HCT116 (cell line): ENCODE data around the gene MBNL2. TPM values are rescaled to one million over a fixed set of nuclear protein-coding genes. Genes with fewer than 3 reads are reported as not detected.

Source experiments
- ATAC-seq: fragments of 200-7000 bp; cut with Tn5 transposase; 2 replicates; pipeline ENCODE4 v1.9.1; 2020; ENCODE audit warnings: mild to moderate bottlenecking, moderate library complexity
- BruUV-seq: library from RNA; stranded (reverse); fragments of 400-500 nt; replicated peaks from 2 replicates; lab custom pipeline; 2021; lab: Mats Ljungman, UMichigan
- CTCF ChIA-PET: fragments of 300-600 bp; sonication (Branson Sonifier 250); formaldehyde crosslinking; loops from one replicate; lab custom pipeline; 2021; ENCODE audit warnings: antibody characterized with exemption; lab: Charles Lee
- POLR2A ChIA-PET: fragments of 300-600, 350-600 bp; sonication (Branson Sonifier 250); formaldehyde crosslinking; loops from one replicate; lab custom pipeline; 2021; ENCODE audit warnings: antibody characterized with exemption; lab: Charles Lee
- RAD21 ChIA-PET, 2 experiments: fragments of 300-600 bp; sonication (Branson Sonifier 250); formaldehyde crosslinking; loops; one replicate each; lab custom pipeline; 2023; ENCODE audit warnings: low total read pairs in 2 of 2; ENCODE audit not compliant: uncharacterized antibody in 2 of 2, unreplicated experiment in 2 of 2, low non-redundant PET in 1 of 2; lab: Charles Lee
- DNase-seq: peaks from one replicate; pipeline ENCODE4 v3.0.0-alpha.2; 2010; ENCODE audit warnings: low read depth, low spot score
- H2AFZ ChIP-seq: fragments of 200-600 bp; shearing (Covaris generic), sonication (generic); 2 replicates; pipeline ENCODE4 v1.6.1; 2017; ENCODE audit warnings: low read depth, mixed run types, mixed read lengths, antibody characterized with exemption, low read length; ENCODE audit not compliant: poor library complexity, severe bottlenecking
- H3K27ac ChIP-seq: 2 replicates; pipeline ENCODE4 v1.5.1; 2012; ENCODE audit warnings: low read depth, low read length
- H3K27me3 ChIP-seq: fragments of 200-600 bp; sonication (generic); 2 replicates; pipeline ENCODE4 v1.6.1; 2016; ENCODE audit warnings: mixed run types, low read length, mixed read lengths; ENCODE audit not compliant: insufficient read depth
- H3K36me3 ChIP-seq, 2 experiments: fragments of 200-500 bp in 1 of 2; fragments of 200-600 bp in 1 of 2; sonication (Bioruptor generic) in 1 of 2; sonication (generic) in 1 of 2; 2 replicates each; pipeline versions ENCODE4 v1.5.1 to v1.6.1; 2014 to 2016; ENCODE audit warnings: low read length in 2 of 2, inconsistent platforms in 1 of 2, mixed read lengths in 1 of 2, mixed run types in 1 of 2; ENCODE audit not compliant: insufficient read depth in 2 of 2, control insufficient read depth in 1 of 2
- H3K4me1 ChIP-seq, 2 experiments: fragments of 200-600 bp in 1 of 2; sonication (generic) in 1 of 2; 2 replicates each; pipeline versions ENCODE4 v1.5.1 to v1.6.1; 2012 to 2017; ENCODE audit warnings: low read length in 2 of 2, inconsistent platforms in 1 of 2, mild to moderate bottlenecking in 1 of 2, mixed read lengths in 1 of 2, mixed run types in 1 of 2, moderate library complexity in 1 of 2; ENCODE audit not compliant: insufficient read depth in 2 of 2, control insufficient read depth in 1 of 2
- H3K4me2 ChIP-seq: fragments of 200-600 bp; sonication (generic); 2 replicates; pipeline ENCODE4 v1.6.1; 2017; ENCODE audit warnings: mixed run types, low read length, mixed read lengths
- H3K4me3 ChIP-seq, 2 experiments: fragments of 200-600 bp in 1 of 2; sonication (generic) in 1 of 2; replicated peaks in 1 of 2; 2 replicates each; pipeline ENCODE4 v1.5.1; 2011 to 2016; ENCODE audit warnings: low read length in 2 of 2, control low read depth in 1 of 2, low read depth in 1 of 2, mild to moderate bottlenecking in 1 of 2, mixed read lengths in 1 of 2, mixed run types in 1 of 2
- H3K79me2 ChIP-seq: fragments of 200-600 bp; sonication (generic); 2 replicates; pipeline ENCODE4 v1.6.1; 2017; ENCODE audit warnings: mild to moderate bottlenecking, mixed run types, low read length, moderate library complexity, mixed read lengths; ENCODE audit not compliant: insufficient read depth
- H3K9ac ChIP-seq: fragments of 200-600 bp; sonication (generic); 2 replicates; pipeline ENCODE4 v1.6.1; 2016; ENCODE audit warnings: low read length, mixed read lengths
- H3K9me2 ChIP-seq: fragments of 200-600 bp; sonication (generic), shearing (Covaris generic); 2 replicates; pipeline ENCODE4 v1.6.1; 2017; ENCODE audit warnings: mixed run types, mild to moderate bottlenecking, moderate library complexity; ENCODE audit not compliant: insufficient read depth
- H3K9me3 ChIP-seq, 2 experiments: fragments of 200-500 bp in 1 of 2; fragments of 200-600 bp in 1 of 2; sonication (Bioruptor generic) in 1 of 2; sonication (generic) in 1 of 2; 2 replicates each; pipeline ENCODE4 v1.6.1; 2014 to 2017; ENCODE audit warnings: low read length in 2 of 2, mixed read lengths in 2 of 2, inconsistent platforms in 1 of 2, low read depth in 1 of 2, mild to moderate bottlenecking in 1 of 2, mixed run types in 1 of 2, moderate library complexity in 1 of 2; ENCODE audit not compliant: control insufficient read depth in 1 of 2, insufficient read depth in 1 of 2
- H4K20me1 ChIP-seq: fragments of 200-600 bp; sonication (generic), shearing (Covaris generic); 2 replicates; pipeline ENCODE4 v1.6.1; 2017; ENCODE audit warnings: mixed run types, mild to moderate bottlenecking, moderate library complexity; ENCODE audit not compliant: insufficient read depth
- CBX3 ChIP-seq: IDR thresholded peaks from 2 replicates; pipeline ENCODE4 v1.6.1; 2012; ENCODE audit warnings: low read depth
- EGR1 ChIP-seq: IDR thresholded peaks from 2 replicates; pipeline ENCODE4 v1.6.1; 2012; ENCODE audit warnings: low read depth
- EZH2 ChIP-seq: fragments of 200-600 bp; sonication (generic); IDR thresholded peaks from 2 replicates; pipeline ENCODE4 v1.6.1; 2017; ENCODE audit warnings: antibody characterized with exemption, mixed run types
- EZH2phosphoT487 ChIP-seq: fragments of 200-600 bp; IDR thresholded peaks from 2 replicates; pipeline ENCODE4 v1.6.1; 2018; ENCODE audit warnings: antibody characterized with exemption, borderline replicate concordance
- FOSL1 ChIP-seq: IDR thresholded peaks from 2 replicates; pipeline ENCODE4 v1.6.1; 2012; ENCODE audit warnings: low read depth
- POLR2A ChIP-seq: IDR thresholded peaks from 2 replicates; pipeline ENCODE4 v1.7.0; 2011; ENCODE audit warnings: borderline replicate concordance; ENCODE audit not compliant: insufficient read depth, insufficient read length; ENCODE audit errors: extremely low read depth
- SP1 ChIP-seq: IDR thresholded peaks from 2 replicates; pipeline ENCODE4 v1.6.1; 2012; ENCODE audit warnings: low read depth
- ZNF274 ChIP-seq: fragments of 200-500 bp; sonication (Bioruptor generic); IDR thresholded peaks from 2 replicates; pipeline ENCODE4 v1.6.1; 2014; ENCODE audit warnings: mild to moderate bottlenecking, low read depth, low read length, inconsistent platforms
- intact Hi-C: fragments of 100-400 bp; cut with micrococcal nuclease; formaldehyde crosslinking; loops from 2 replicates; pipeline ENCODE4 v1.10.0; 2022
- total RNA-seq: library from RNA; stranded (reverse); gene quantifications from one replicate; pipeline ENCODE4 v1.2.1, GENCODE V29; 2021; ENCODE audit not compliant: unreplicated experiment
- TF ChIP-seq, protein P1 (sequence below): IDR thresholded peaks from 2 replicates; pipeline ENCODE4 v1.6.1; 2011; ENCODE audit warnings: mild to moderate bottlenecking, low read length, moderate library complexity; ENCODE audit not compliant: insufficient replicate concordance; ENCODE audit errors: extremely low read depth

Gene MBNL2
- total RNA-seq, 1 experiment from 2014 or later = 73.9 TPM

DNA sequence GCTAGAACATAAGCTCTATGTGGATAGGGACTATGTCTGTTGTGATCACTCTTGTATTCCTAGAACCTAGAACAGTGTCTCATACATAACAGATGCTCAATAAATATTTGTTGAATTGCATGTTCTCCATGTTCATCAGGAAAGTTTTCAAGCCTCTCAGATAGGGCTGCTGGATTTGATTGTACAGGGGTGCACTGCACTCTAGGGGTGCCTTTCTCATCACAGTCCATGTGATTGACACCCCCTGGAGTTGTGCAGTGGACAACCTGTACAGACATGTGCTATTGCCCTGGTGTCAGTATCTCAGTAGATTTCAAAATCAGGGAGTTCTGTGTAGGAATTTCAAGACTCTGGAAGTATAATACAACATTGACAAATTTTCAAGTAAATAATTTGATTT is 58.9 kb downstream of the MBNL2 start:
- intact Hi-C loops = no loop called here
- Histone ChIP-seq H3K79me2 (peaks cover 88% of the 10 kb centered on the region), H3K27me3 (no peaks in the 10 kb centered on the region), H2AFZ (no peak overlapping the region), H3K9me2 (no peaks in the 10 kb centered on the region), H3K4me3 (no peak overlapping the region), H4K20me1 (no peaks in the 10 kb centered on the region), H3K4me2 (peak overlapping the region; percentile 51), H3K9ac (peak overlapping the region; percentile 54; the same call in 1 of the 2 replicates), H3K27ac (peak overlapping the region; percentile 100), H3K36me3 (peaks cover 0 to 3% of the 10 kb centered on the region in 2 experiments; a peak in 2 of 4 replicates), H3K4me1 (peaks cover 74 to 77% of the 10 kb centered on the region in 2 experiments), H3K9me3 (no peaks in the 10 kb centered on the region)
- TF ChIP-seq CBX3 (no peak), EGR1 (no peak)
- TF ChIP-seq, protein P1, sequence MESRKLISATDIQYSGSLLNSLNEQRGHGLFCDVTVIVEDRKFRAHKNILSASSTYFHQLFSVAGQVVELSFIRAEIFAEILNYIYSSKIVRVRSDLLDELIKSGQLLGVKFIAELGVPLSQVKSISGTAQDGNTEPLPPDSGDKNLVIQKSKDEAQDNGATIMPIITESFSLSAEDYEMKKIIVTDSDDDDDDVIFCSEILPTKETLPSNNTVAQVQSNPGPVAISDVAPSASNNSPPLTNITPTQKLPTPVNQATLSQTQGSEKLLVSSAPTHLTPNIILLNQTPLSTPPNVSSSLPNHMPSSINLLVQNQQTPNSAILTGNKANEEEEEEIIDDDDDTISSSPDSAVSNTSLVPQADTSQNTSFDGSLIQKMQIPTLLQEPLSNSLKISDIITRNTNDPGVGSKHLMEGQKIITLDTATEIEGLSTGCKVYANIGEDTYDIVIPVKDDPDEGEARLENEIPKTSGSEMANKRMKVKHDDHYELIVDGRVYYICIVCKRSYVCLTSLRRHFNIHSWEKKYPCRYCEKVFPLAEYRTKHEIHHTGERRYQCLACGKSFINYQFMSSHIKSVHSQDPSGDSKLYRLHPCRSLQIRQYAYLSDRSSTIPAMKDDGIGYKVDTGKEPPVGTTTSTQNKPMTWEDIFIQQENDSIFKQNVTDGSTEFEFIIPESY = no peak
- ChIA-PET RAD21 (no interaction called here), CTCF (no interaction called here), POLR2A (interaction anchor here (1.2 kb wide), 1 partner anchor 23 kb away, joined by 3 read pairs; no protein-coding TSS in a partner anchor)
- ATAC-seq (no peak), DNase-seq (no peak)
- no TSS peak for BruUV-seq

DNA sequence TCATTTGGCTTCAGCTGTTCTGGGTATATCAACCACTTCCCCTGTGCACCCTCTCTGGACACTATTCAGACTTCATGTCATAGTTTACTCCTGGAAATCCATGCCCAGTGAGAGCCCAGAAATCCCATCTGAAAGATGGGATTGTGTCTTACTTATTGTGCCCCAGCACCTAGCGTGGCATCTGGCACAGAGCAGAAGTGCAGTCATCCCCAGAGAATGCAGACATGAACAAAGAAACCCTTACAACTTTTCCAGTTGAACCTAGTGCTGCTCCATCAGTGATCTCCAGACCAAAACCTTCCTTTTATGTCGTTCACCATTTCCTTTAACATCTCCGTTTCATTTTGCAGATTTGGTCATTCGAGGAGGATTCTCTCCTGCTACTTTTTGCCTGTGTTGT is 60.6 kb downstream of the MBNL2 start:
- H3K79me2 ChIP-seq = peaks cover 83% of the 10 kb centered on the region
- ATAC-seq (peak; percentile 52; the same call in 1 of the 2 replicates), DNase-seq (no peak)
- no peaks in the 10 kb centered on the region for H3K9me3 ChIP-seq
- H3K4me3 ChIP-seq = no peak overlapping the region
- H2AFZ ChIP-seq = no peak overlapping the region
- ChIA-PET CTCF (no interaction called here), POLR2A (no interaction called here), RAD21 (no interaction called here)
- H3K4me1 ChIP-seq = peaks cover 57 to 60% of the 10 kb centered on the region in 2 experiments
- BruUV-seq = no TSS peak
- no peak overlapping the region for H3K9ac ChIP-seq
- no peaks in the 10 kb centered on the region for H3K27me3 ChIP-seq
- TF ChIP-seq ZNF274 = no peak
- no peak for TF ChIP-seq EZH2phosphoT487
- no peak for TF ChIP-seq POLR2A
- TF ChIP-seq SP1 = no peak
- TF ChIP-seq EZH2 = no peak
- no peak for TF ChIP-seq FOSL1
- H3K9me2 ChIP-seq = no peaks in the 10 kb centered on the region
- H3K27ac ChIP-seq = peak overlapping the region; percentile 30; the same call in 1 of the 2 replicates
- peak overlapping the region; percentile 37 for H3K4me2 ChIP-seq
- H4K20me1 ChIP-seq = no peaks in the 10 kb centered on the region
- intact Hi-C loops = no loop called here
- H3K36me3 ChIP-seq = no peaks in the 10 kb centered on the region
